A549 (cell line): ENCODE data around the gene RIIAD1. TPM values are rescaled to one million over a fixed set of nuclear protein-coding genes. Genes with fewer than 3 reads are reported as not detected.

Experiments used
- ATAC-seq, 2 experiments: fragments of 200-7000 bp in 1 of 2; fragments of >200 bp in 1 of 2; cut with Nextera tagmentation in 1 of 2; cut with Tn5 transposase in 1 of 2; 3 replicates each; pipeline versions ENCODE4 v1.8.0 to v1.9.1; 2018 to 2020; ENCODE audit warnings: mild to moderate bottlenecking in 1 of 2, moderate library complexity in 1 of 2
- CTCF ChIA-PET: fragments of 300-600 bp; sonication (Branson Sonifier 250); formaldehyde crosslinking; extraction: SDS; loops from one replicate; lab custom pipeline; 2021; ENCODE audit warnings: antibody characterized with exemption, inconsistent platforms; lab: Yijun Ruan, JAX
- POLR2A ChIA-PET: fragments of 350-600 bp; formaldehyde crosslinking; extraction: SDS; loops from one replicate; lab custom pipeline; 2021; ENCODE audit warnings: antibody characterized with exemption, inconsistent platforms; lab: Yijun Ruan, JAX
- DNase-seq, 2 experiments: peaks; one replicate each; pipeline versions ENCODE4 v3.0.0 to v3.0.0-alpha.2; 2011 to 2016; ENCODE audit warnings: low read depth in 1 of 2, low spot score in 1 of 2
- FAIRE-seq: peaks from 2 replicates; lab custom pipeline; 2011; peaks lifted over from hg19 to GRCh38; lab: Jason Lieb, UNC
- H3K27ac ChIP-seq, 2 experiments: fragments of >200 bp; sonication (Bioruptor Twin); formaldehyde crosslinking; 3 replicates each; pipeline ENCODE4 v1.5.1; 2016 to 2017
- H3K4me1 ChIP-seq: fragments of >200 bp; sonication (Bioruptor Twin); formaldehyde crosslinking; 3 replicates; pipeline ENCODE4 v1.6.1; 2016
- H3K4me2 ChIP-seq: fragments of >200 bp; sonication (Bioruptor Twin); formaldehyde crosslinking; 3 replicates; pipeline ENCODE4 v1.6.1; 2016
- H3K4me3 ChIP-seq: fragments of >200 bp; sonication (Bioruptor Twin); formaldehyde crosslinking; 3 replicates; pipeline ENCODE4 v1.5.1; 2016
- H3K9me3 ChIP-seq: fragments of >200 bp; sonication (Bioruptor Twin); formaldehyde crosslinking; 3 replicates; pipeline ENCODE4 v1.6.1; 2016
- EHF ChIP-seq: fragments of 250-450 bp; sonication (Bioruptor Pico); IDR thresholded peaks from 2 replicates; pipeline ENCODE4 v1.5.0; 2020; ENCODE audit warnings: mild to moderate bottlenecking
- EP300 ChIP-seq, 2 experiments: fragments of >200 bp; sonication (Bioruptor Twin); formaldehyde crosslinking; IDR thresholded peaks; 2 replicates in 1 of 2; 3 replicates in 1 of 2; pipeline ENCODE4 v1.6.1; 2016 to 2017
- GATA3 ChIP-seq: IDR thresholded peaks from 2 replicates; pipeline ENCODE4 v1.6.1; 2012; ENCODE audit warnings: borderline replicate concordance
- HDAC2 ChIP-seq: fragments of 200-600 bp; sonication (generic); IDR thresholded peaks from 2 replicates; pipeline ENCODE4 v1.6.1; 2016
- JUN ChIP-seq, 2 experiments: fragments of >200 bp; sonication (Bioruptor Twin); formaldehyde crosslinking; IDR thresholded peaks; 2 replicates in 1 of 2; 3 replicates in 1 of 2; pipeline ENCODE4 v1.6.1; 2016 to 2017
- KDM1A ChIP-seq: fragments of 200-600 bp; sonication (generic); IDR thresholded peaks from 2 replicates; pipeline ENCODE4 v1.6.1; 2016; ENCODE audit warnings: low read depth, mild to moderate bottlenecking
- KDM5A ChIP-seq: fragments of 200-600 bp; sonication (generic); IDR thresholded peaks from 2 replicates; pipeline ENCODE4 v1.6.1; 2016; ENCODE audit warnings: antibody characterized with exemption, mild to moderate bottlenecking
- NPAS2 ChIP-seq: fragments of 250-450 bp; sonication (Bioruptor Pico); IDR thresholded peaks from 2 replicates; pipeline ENCODE4 v1.8.0; 2022; ENCODE audit warnings: mild to moderate bottlenecking, moderate library complexity, borderline replicate concordance
- PHF8 ChIP-seq: fragments of 200-600 bp; sonication (generic); IDR thresholded peaks from 2 replicates; pipeline ENCODE4 v1.6.1; 2016; ENCODE audit warnings: low read depth, mild to moderate bottlenecking, antibody characterized with exemption, moderate library complexity, borderline replicate concordance
- POLR2A ChIP-seq: IDR thresholded peaks from 2 replicates; pipeline ENCODE4 v1.6.1; 2012; ENCODE audit warnings: mild to moderate bottlenecking, low read length
- RAD21 ChIP-seq, 2 experiments: fragments of >200 bp in 1 of 2; sonication (Bioruptor Twin) in 1 of 2; formaldehyde crosslinking in 1 of 2; IDR thresholded peaks in 1 of 2; conservative IDR thresholded peaks in 1 of 2; 2 replicates in 1 of 2; 3 replicates in 1 of 2; pipeline ENCODE4 v1.6.1; 2012 to 2018; ENCODE audit warnings: inconsistent platforms in 1 of 2
- RFX5 ChIP-seq: fragments of 450-650 bp; IDR thresholded peaks from 2 replicates; pipeline ENCODE4 v1.7.1; 2014; ENCODE audit warnings: antibody characterized with exemption, mild to moderate bottlenecking, moderate library complexity
- TFCP2L1 ChIP-seq: fragments of 250-450 bp; sonication (Bioruptor Pico); IDR thresholded peaks from 2 replicates; pipeline ENCODE4 v1.5.0; 2021; ENCODE audit warnings: mild to moderate bottlenecking
- WGBS: methylation state at CpG from one replicate; pipeline ENCODE4 v1.1.6; 2017; ENCODE audit errors: missing lambda C conversion rate; 5-methylcytosine and 5-hydroxymethylcytosine counted together
- polyA plus RNA-seq, 4 experiments: library from polyadenylated mRNA; depleted of rRNA in 3 of 4; stranded (reverse); fragments of >200 nt; fragmentation: RNase III in 1 of 4; extraction: RNeasy Plus Mini Kit Qiagen cat#74134 plus additional on column Dnase treatment in 1 of 4; gene quantifications; 2 replicates in 3 of 4; 3 replicates in 1 of 4; pipeline ENCODE4 v1.2.3, GENCODE V29; 2011 to 2017
- TF ChIP-seq, protein P1 (sequence below): fragments of >200 bp; sonication (Bioruptor Twin); formaldehyde crosslinking; IDR thresholded peaks from 3 replicates; pipeline ENCODE4 v1.6.1; 2016
- TF ChIP-seq, protein P2 (sequence below): IDR thresholded peaks from 2 replicates; pipeline ENCODE4 v1.6.1; 2012
- TF ChIP-seq, protein P3 (sequence below): IDR thresholded peaks from 2 replicates; pipeline ENCODE4 v1.6.1; 2012
- TF ChIP-seq, protein P4 (sequence below): IDR thresholded peaks from 2 replicates; pipeline ENCODE4 v1.6.1; 2012; ENCODE audit warnings: low read depth, borderline replicate concordance
- TF ChIP-seq, protein P5 (sequence below): fragments of 250-450 bp; sonication (Bioruptor Pico); IDR thresholded peaks from 2 replicates; pipeline ENCODE4 v1.5.0; 2020; ENCODE audit warnings: low read depth, mild to moderate bottlenecking, moderate library complexity
- TF ChIP-seq, protein P6 (sequence below): fragments of 450-650 bp; IDR thresholded peaks from 2 replicates; pipeline ENCODE4 v1.6.1; 2014; ENCODE audit warnings: antibody characterized with exemption
- TF ChIP-seq, protein P7 (sequence below): fragments of 250-450 bp; sonication (Bioruptor Pico); IDR thresholded peaks from 2 replicates; pipeline ENCODE4 v1.5.0; 2021; ENCODE audit warnings: mild to moderate bottlenecking, moderate library complexity, borderline replicate concordance
- TF ChIP-seq, protein P8 (sequence below): fragments of 200-600 bp; sonication (generic); IDR thresholded peaks from 2 replicates; pipeline ENCODE4 v1.6.1; 2016; ENCODE audit warnings: antibody characterized with exemption, mild to moderate bottlenecking, moderate library complexity

Gene RIIAD1
- polyA plus RNA-seq, 2 of the 4 experiments (the other 2 are of a cell fraction) = not detected

DNA sequence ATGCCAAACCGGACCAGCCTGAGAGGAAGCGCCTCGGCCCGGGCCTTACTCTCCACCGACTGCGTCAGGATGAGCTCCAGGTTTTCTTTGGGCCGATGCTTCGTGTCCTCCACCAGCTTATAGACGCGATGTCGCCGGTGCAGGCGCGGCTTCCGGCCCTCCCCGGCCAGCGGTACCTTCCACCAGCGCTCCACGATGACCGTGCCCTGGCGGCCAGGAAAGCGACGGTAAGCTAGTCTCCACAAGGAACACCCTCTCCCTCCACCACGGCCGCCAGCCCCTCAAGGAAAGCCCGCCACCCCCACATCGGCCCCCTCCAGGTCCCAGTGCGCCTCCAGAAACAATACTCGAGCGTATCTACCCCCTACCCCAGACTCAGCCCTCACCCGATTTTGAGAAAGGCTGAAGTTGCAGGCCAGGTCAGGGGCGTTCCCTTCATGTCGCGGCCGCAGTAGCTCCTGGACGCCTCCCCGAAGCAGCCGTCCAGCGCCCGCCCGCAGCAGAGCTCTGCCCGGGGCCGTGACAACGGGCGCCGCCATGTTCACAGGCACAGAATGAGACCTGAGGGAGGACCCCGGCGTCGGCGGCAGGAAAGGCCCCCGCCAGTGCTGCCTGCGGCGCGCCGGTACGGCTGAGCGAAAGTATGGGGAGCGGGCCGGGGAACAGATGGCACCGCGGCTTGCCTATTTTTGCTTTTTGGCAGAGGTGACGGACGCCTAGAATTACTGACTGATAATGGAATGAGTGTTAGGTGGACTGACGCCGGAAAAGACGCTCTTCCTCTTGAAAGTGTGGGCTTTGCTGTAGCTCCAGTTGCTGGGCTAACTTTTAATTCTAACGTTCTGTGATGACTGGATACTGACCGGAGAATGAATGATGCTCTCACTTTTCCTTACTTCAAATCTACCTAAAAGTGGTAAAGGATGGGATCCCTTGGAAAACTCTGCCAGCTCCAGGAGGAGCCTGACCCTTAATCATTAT is 41.9 kb downstream of the RIIAD1 start, which contains the start of gene MRPL9:
TSS of gene MRPL9 (minus strand) at position 556 of the 981 bp plus-strand sequence. CDS start at position 539, 17 bp downstream.
- peak; percentile 79 to 92 for DNase-seq
- Histone ChIP-seq H3K4me1 (peaks cover 12% of the 10 kb centered on the region), H3K4me3 (peak within 1 kb of the TSS; percentile 81), H3K27ac (peak within 1 kb of the TSS; percentile 93 to 95), H3K4me2 (peak within 1 kb of the TSS; percentile 94), H3K9me3 (no peaks in the 10 kb centered on the region)
- CTCF ChIA-PET = interaction anchor here (0.6 to 3.5 kb wide), 8 partner anchors 27 to 233 kb away, joined by 3 to 17 read pairs (median 4); partner anchors contain the start of gene TDRKH
- peak; percentile 98 to 100 for ATAC-seq
- WGBS = under 1% methylated on average over 41 of the region's 68 CpGs
- no peak for FAIRE-seq
- POLR2A ChIA-PET = interaction anchor here (0.5 to 1.1 kb wide), 8 partner anchors 25 to 383 kb away, joined by 3 to 12 read pairs (median 4); partner anchors contain the start of gene POGZ
- TF ChIP-seq, protein P1, sequence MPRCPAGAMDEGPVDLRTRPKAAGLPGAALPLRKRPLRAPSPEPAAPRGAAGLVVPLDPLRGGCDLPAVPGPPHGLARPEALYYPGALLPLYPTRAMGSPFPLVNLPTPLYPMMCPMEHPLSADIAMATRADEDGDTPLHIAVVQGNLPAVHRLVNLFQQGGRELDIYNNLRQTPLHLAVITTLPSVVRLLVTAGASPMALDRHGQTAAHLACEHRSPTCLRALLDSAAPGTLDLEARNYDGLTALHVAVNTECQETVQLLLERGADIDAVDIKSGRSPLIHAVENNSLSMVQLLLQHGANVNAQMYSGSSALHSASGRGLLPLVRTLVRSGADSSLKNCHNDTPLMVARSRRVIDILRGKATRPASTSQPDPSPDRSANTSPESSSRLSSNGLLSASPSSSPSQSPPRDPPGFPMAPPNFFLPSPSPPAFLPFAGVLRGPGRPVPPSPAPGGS = peak; percentile 26; the same call in 1 of the 3 replicates
- no peak for TF ChIP-seq NPAS2 (CRISPR knock-in tag)
- TF ChIP-seq, protein P2, sequence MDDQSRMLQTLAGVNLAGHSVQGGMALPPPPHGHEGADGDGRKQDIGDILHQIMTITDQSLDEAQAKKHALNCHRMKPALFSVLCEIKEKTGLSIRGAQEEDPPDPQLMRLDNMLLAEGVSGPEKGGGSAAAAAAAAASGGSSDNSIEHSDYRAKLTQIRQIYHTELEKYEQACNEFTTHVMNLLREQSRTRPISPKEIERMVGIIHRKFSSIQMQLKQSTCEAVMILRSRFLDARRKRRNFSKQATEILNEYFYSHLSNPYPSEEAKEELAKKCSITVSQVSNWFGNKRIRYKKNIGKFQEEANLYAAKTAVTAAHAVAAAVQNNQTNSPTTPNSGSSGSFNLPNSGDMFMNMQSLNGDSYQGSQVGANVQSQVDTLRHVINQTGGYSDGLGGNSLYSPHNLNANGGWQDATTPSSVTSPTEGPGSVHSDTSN = 0 out of 2 replicates have a peak, but pooled peaks have one; percentile 13
- TF ChIP-seq JUN (IDR thresholded peaks at IDR 0.05) = peak; percentile 92 to 96
- TF ChIP-seq, protein P3, sequence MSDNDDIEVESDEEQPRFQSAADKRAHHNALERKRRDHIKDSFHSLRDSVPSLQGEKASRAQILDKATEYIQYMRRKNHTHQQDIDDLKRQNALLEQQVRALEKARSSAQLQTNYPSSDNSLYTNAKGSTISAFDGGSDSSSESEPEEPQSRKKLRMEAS = peak; percentile 44
- TF ChIP-seq POLR2A = peak; percentile 65
- TF ChIP-seq, protein P4, sequence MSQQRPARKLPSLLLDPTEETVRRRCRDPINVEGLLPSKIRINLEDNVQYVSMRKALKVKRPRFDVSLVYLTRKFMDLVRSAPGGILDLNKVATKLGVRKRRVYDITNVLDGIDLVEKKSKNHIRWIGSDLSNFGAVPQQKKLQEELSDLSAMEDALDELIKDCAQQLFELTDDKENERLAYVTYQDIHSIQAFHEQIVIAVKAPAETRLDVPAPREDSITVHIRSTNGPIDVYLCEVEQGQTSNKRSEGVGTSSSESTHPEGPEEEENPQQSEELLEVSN = 0 out of 2 replicates have a peak, but pooled peaks have one; percentile 17
- TF ChIP-seq, protein P5, sequence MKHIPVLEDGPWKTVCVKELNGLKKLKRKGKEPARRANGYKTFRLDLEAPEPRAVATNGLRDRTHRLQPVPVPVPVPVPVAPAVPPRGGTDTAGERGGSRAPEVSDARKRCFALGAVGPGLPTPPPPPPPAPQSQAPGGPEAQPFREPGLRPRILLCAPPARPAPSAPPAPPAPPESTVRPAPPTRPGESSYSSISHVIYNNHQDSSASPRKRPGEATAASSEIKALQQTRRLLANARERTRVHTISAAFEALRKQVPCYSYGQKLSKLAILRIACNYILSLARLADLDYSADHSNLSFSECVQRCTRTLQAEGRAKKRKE (CRISPR knock-in tag) = no peak
- TF ChIP-seq GATA3 = peak; percentile 27; the same call in 1 of the 2 replicates
- TF ChIP-seq HDAC2 = peak; percentile 78; the same call in 1 of the 2 replicates
- peak; percentile 98 for TF ChIP-seq KDM5A
- TF ChIP-seq PHF8 = peak; percentile 75
- TF ChIP-seq EP300 (IDR thresholded peaks at IDR 0.05) = no peak
- TF ChIP-seq TFCP2L1 (CRISPR knock-in tag) = no peak
- TF ChIP-seq, protein P6, sequence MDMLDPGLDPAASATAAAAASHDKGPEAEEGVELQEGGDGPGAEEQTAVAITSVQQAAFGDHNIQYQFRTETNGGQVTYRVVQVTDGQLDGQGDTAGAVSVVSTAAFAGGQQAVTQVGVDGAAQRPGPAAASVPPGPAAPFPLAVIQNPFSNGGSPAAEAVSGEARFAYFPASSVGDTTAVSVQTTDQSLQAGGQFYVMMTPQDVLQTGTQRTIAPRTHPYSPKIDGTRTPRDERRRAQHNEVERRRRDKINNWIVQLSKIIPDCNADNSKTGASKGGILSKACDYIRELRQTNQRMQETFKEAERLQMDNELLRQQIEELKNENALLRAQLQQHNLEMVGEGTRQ = no peak
- TF ChIP-seq EHF = no peak
- peak in 1 of 2 experiments; percentile 23; a peak in 1 of 5 replicates for TF ChIP-seq RAD21 (conservative IDR thresholded peaks at IDR 0.05 in 1 of 2, IDR thresholded peaks at IDR 0.05 in 1 of 2)
- TF ChIP-seq, all 56 proteins: peak for 11

DNA sequence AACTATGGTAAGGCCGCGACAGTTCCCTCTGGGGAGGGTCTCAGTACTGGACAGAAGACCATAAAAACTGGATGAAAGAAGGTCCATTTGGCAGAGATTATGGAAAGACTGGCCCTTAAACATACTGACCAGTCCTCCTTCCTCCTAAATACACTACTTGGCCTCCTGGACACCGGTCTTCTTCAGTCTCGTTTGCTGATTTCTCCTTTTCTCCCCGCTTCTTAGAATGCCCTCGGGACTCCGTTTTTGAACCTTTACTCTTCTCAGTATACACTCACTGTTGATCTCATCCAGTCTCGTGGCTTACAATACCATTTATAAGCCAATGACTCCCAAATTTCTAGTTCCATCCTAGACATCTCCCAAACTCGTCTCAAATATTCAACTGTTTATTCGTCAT is 42.7 kb downstream of the RIIAD1 start:
- no peaks in the 10 kb centered on the region for H3K9me3 ChIP-seq
- peak overlapping the region; percentile 94 for H3K4me2 ChIP-seq
- H3K27ac ChIP-seq = peak overlapping the region; percentile 93 to 95
- no peak for FAIRE-seq
- ATAC-seq = peak; percentile 4 to 10; a peak in 3 of 6 replicates
- CTCF ChIA-PET = interaction anchor here (0.6 to 3.5 kb wide), 3 partner anchors 47 to 225 kb away, joined by 4 to 17 read pairs (median 4); no protein-coding TSS in a partner anchor
- no peak for DNase-seq
- H3K4me3 ChIP-seq = peak overlapping the region; percentile 81
- POLR2A ChIA-PET = no interaction called here
- WGBS = 66% methylated on average over 10 of the region's 10 CpGs
- H3K4me1 ChIP-seq = peaks cover 12% of the 10 kb centered on the region
- TF ChIP-seq, protein P7, sequence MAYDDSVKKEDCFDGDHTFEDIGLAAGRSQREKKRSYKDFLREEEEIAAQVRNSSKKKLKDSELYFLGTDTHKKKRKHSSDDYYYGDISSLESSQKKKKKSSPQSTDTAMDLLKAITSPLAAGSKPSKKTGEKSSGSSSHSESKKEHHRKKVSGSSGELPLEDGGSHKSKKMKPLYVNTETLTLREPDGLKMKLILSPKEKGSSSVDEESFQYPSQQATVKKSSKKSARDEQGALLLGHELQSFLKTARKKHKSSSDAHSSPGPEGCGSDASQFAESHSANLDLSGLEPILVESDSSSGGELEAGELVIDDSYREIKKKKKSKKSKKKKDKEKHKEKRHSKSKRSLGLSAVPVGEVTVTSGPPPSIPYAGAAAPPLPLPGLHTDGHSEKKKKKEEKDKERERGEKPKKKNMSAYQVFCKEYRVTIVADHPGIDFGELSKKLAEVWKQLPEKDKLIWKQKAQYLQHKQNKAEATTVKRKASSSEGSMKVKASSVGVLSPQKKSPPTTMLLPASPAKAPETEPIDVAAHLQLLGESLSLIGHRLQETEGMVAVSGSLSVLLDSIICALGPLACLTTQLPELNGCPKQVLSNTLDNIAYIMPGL (CRISPR knock-in tag) = no peak
- TF ChIP-seq POLR2A = no peak
- no peak for TF ChIP-seq RFX5
- no peak for TF ChIP-seq KDM1A
- TF ChIP-seq, protein P8, sequence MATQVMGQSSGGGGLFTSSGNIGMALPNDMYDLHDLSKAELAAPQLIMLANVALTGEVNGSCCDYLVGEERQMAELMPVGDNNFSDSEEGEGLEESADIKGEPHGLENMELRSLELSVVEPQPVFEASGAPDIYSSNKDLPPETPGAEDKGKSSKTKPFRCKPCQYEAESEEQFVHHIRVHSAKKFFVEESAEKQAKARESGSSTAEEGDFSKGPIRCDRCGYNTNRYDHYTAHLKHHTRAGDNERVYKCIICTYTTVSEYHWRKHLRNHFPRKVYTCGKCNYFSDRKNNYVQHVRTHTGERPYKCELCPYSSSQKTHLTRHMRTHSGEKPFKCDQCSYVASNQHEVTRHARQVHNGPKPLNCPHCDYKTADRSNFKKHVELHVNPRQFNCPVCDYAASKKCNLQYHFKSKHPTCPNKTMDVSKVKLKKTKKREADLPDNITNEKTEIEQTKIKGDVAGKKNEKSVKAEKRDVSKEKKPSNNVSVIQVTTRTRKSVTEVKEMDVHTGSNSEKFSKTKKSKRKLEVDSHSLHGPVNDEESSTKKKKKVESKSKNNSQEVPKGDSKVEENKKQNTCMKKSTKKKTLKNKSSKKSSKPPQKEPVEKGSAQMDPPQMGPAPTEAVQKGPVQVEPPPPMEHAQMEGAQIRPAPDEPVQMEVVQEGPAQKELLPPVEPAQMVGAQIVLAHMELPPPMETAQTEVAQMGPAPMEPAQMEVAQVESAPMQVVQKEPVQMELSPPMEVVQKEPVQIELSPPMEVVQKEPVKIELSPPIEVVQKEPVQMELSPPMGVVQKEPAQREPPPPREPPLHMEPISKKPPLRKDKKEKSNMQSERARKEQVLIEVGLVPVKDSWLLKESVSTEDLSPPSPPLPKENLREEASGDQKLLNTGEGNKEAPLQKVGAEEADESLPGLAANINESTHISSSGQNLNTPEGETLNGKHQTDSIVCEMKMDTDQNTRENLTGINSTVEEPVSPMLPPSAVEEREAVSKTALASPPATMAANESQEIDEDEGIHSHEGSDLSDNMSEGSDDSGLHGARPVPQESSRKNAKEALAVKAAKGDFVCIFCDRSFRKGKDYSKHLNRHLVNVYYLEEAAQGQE = no peak
- TF ChIP-seq, protein P4 = no peak
